HEK293 (cell line): Measurements from ENCODE around the gene TP73.

ENCODE experiments used
- EGR2 ChIP-seq: fragments of 450-650 bp; formaldehyde crosslinking; IDR thresholded peaks from 2 replicates; pipeline ENCODE4 v1.5.1; 2016; ENCODE audit warnings: low read depth, missing biosample characterization, missing genetic modification characterization
- HOXA7 ChIP-seq: sonication (generic); formaldehyde crosslinking; IDR thresholded peaks from 2 replicates; pipeline ENCODE4 v1.8.1; 2022; ENCODE audit warnings: missing genetic modification reagents, borderline replicate concordance
- KLF10 ChIP-seq: fragments of 450-650 bp; IDR thresholded peaks from 2 replicates; pipeline ENCODE4 v1.5.1; 2018; ENCODE audit warnings: missing biosample characterization, mild to moderate bottlenecking, missing genetic modification characterization
- KLF16 ChIP-seq: fragments of 450-650 bp; formaldehyde crosslinking; IDR thresholded peaks from 2 replicates; pipeline ENCODE4 v1.5.1; 2017; ENCODE audit warnings: missing biosample characterization, missing genetic modification characterization
- KLF7 ChIP-seq: fragments of 450-650 bp; formaldehyde crosslinking; IDR thresholded peaks from 2 replicates; pipeline ENCODE4 v1.5.1; 2016; ENCODE audit warnings: missing biosample characterization, missing genetic modification characterization, borderline replicate concordance
- OVOL3 ChIP-seq: fragments of 450-650 bp; formaldehyde crosslinking; IDR thresholded peaks from 2 replicates; pipeline ENCODE4 v1.5.1; 2016; ENCODE audit warnings: missing biosample characterization, missing genetic modification characterization
- PRDM1 ChIP-seq: fragments of 450-650 bp; formaldehyde crosslinking; IDR thresholded peaks from 2 replicates; pipeline ENCODE4; 2016; ENCODE audit warnings: missing biosample characterization, missing genetic modification characterization
- RBAK ChIP-seq: fragments of 450-650 bp; formaldehyde crosslinking; IDR thresholded peaks from 2 replicates; pipeline ENCODE4 v1.5.1; 2016; ENCODE audit warnings: missing biosample characterization, missing genetic modification characterization
- REPIN1 ChIP-seq: fragments of 450-650 bp; formaldehyde crosslinking; IDR thresholded peaks from 2 replicates; pipeline ENCODE4 v1.5.1; 2017; ENCODE audit warnings: missing biosample characterization, missing genetic modification characterization, low read depth
- SP7 ChIP-seq: fragments of 450-650 bp; formaldehyde crosslinking; IDR thresholded peaks from 2 replicates; pipeline ENCODE4 v1.5.1; 2016; ENCODE audit warnings: missing biosample characterization, missing genetic modification characterization
- ZBTB1 ChIP-seq: fragments of 450-650 bp; formaldehyde crosslinking; IDR thresholded peaks from 2 replicates; pipeline ENCODE4 v1.5.1; 2016; ENCODE audit warnings: missing biosample characterization, missing genetic modification characterization
- ZBTB20 ChIP-seq: fragments of 450-650 bp; formaldehyde crosslinking; IDR thresholded peaks from 2 replicates; pipeline ENCODE4 v1.5.1; 2016; ENCODE audit warnings: missing biosample characterization, missing genetic modification characterization
- ZBTB8A ChIP-seq: fragments of 450-650 bp; formaldehyde crosslinking; IDR thresholded peaks from 2 replicates; pipeline ENCODE4 v1.5.1; 2016; ENCODE audit warnings: missing biosample characterization, missing genetic modification characterization
- ZFP37 ChIP-seq: fragments of 450-650 bp; formaldehyde crosslinking; IDR thresholded peaks from 2 replicates; pipeline ENCODE4 v1.5.1; 2016; ENCODE audit warnings: missing biosample characterization, missing genetic modification characterization
- ZFP41 ChIP-seq: fragments of 450-650 bp; formaldehyde crosslinking; IDR thresholded peaks from 2 replicates; pipeline ENCODE4 v1.5.1; 2016; ENCODE audit warnings: missing biosample characterization, missing genetic modification characterization, borderline replicate concordance
- ZIC2 ChIP-seq: fragments of 450-650 bp; formaldehyde crosslinking; IDR thresholded peaks from 2 replicates; pipeline ENCODE4 v1.5.1; 2016; ENCODE audit warnings: missing biosample characterization, missing genetic modification characterization
- ZNF121 ChIP-seq: fragments of 450-650 bp; formaldehyde crosslinking; IDR thresholded peaks from 2 replicates; pipeline ENCODE4 v1.5.1; 2016; ENCODE audit warnings: missing biosample characterization, missing genetic modification characterization
- ZNF132 ChIP-seq: fragments of 450-650 bp; formaldehyde crosslinking; IDR thresholded peaks from 2 replicates; pipeline ENCODE4 v1.5.1; 2017; ENCODE audit warnings: missing biosample characterization, missing genetic modification characterization, borderline replicate concordance
- ZNF133 ChIP-seq: fragments of 450-650 bp; formaldehyde crosslinking; IDR thresholded peaks from 2 replicates; pipeline ENCODE4 v1.5.1; 2016; ENCODE audit warnings: missing biosample characterization, missing genetic modification characterization
- ZNF155 ChIP-seq: fragments of 450-650 bp; formaldehyde crosslinking; IDR thresholded peaks from 2 replicates; pipeline ENCODE4 v1.5.1; 2016; ENCODE audit warnings: missing biosample characterization, missing genetic modification characterization
- ZNF16 ChIP-seq: fragments of 450-650 bp; formaldehyde crosslinking; IDR thresholded peaks from 2 replicates; pipeline ENCODE4 v1.5.1; 2016; ENCODE audit warnings: low read depth, missing biosample characterization, missing genetic modification characterization
- ZNF174 ChIP-seq: fragments of 450-650 bp; formaldehyde crosslinking; IDR thresholded peaks from 2 replicates; pipeline ENCODE4 v1.5.0; 2017; ENCODE audit warnings: missing biosample characterization, mild to moderate bottlenecking, missing genetic modification characterization
- ZNF280C ChIP-seq: fragments of 450-650 bp; formaldehyde crosslinking; IDR thresholded peaks from 2 replicates; pipeline ENCODE4 v1.5.1; 2016; ENCODE audit warnings: missing biosample characterization, missing genetic modification characterization
- ZNF341 ChIP-seq: fragments of 450-650 bp; formaldehyde crosslinking; IDR thresholded peaks from 2 replicates; pipeline ENCODE4; 2016; ENCODE audit warnings: low read depth, missing biosample characterization, missing genetic modification characterization
- ZNF416 ChIP-seq: fragments of 450-650 bp; formaldehyde crosslinking; IDR thresholded peaks from 2 replicates; pipeline ENCODE4 v1.5.1; 2016; ENCODE audit warnings: missing biosample characterization, missing genetic modification characterization
- ZNF473 ChIP-seq: fragments of 450-650 bp; formaldehyde crosslinking; IDR thresholded peaks from 2 replicates; pipeline ENCODE4 v1.5.1; 2017; ENCODE audit warnings: missing biosample characterization, missing genetic modification characterization
- ZNF521 ChIP-seq: fragments of 450-650 bp; formaldehyde crosslinking; IDR thresholded peaks from 2 replicates; pipeline ENCODE4 v1.5.1; 2017; ENCODE audit warnings: missing biosample characterization, mild to moderate bottlenecking, missing genetic modification characterization
- ZNF530 ChIP-seq: fragments of 450-650 bp; formaldehyde crosslinking; IDR thresholded peaks from 2 replicates; pipeline ENCODE4 v1.5.1; 2016; ENCODE audit warnings: low read depth, missing biosample characterization, missing genetic modification characterization
- ZNF670 ChIP-seq: fragments of 450-650 bp; formaldehyde crosslinking; IDR thresholded peaks from 2 replicates; pipeline ENCODE4 v1.5.1; 2016; ENCODE audit warnings: missing biosample characterization, missing genetic modification characterization, low read depth
- ZNF677 ChIP-seq: fragments of 450-650 bp; IDR thresholded peaks from 2 replicates; pipeline ENCODE4 v1.5.0; 2018; ENCODE audit warnings: missing biosample characterization, mild to moderate bottlenecking, missing genetic modification characterization, moderate library complexity
- ZNF747 ChIP-seq: fragments of 450-650 bp; formaldehyde crosslinking; IDR thresholded peaks from 2 replicates; pipeline ENCODE4 v1.5.1; 2016; ENCODE audit warnings: missing biosample characterization, missing genetic modification characterization
- ZNF76 ChIP-seq: fragments of 450-650 bp; formaldehyde crosslinking; IDR thresholded peaks from 2 replicates; pipeline ENCODE4; 2016; ENCODE audit warnings: low read depth, missing biosample characterization, missing genetic modification characterization, borderline replicate concordance
- ZNF792 ChIP-seq: fragments of 450-650 bp; formaldehyde crosslinking; IDR thresholded peaks from 2 replicates; pipeline ENCODE4 v1.5.1; 2016; ENCODE audit warnings: missing biosample characterization, missing genetic modification characterization
- ZNF843 ChIP-seq: fragments of 450-650 bp; formaldehyde crosslinking; IDR thresholded peaks from 2 replicates; pipeline ENCODE4 v1.5.1; 2016; ENCODE audit warnings: missing biosample characterization, missing genetic modification characterization
- TF ChIP-seq, protein P1 (sequence below): fragments of 450-650 bp; formaldehyde crosslinking; IDR thresholded peaks from 2 replicates; pipeline ENCODE4 v1.5.1; 2017; ENCODE audit warnings: missing biosample characterization, missing genetic modification characterization
- TF ChIP-seq, protein P2 (sequence below): fragments of 450-650 bp; formaldehyde crosslinking; IDR thresholded peaks from 2 replicates; pipeline ENCODE4 v1.5.1; 2016; ENCODE audit warnings: missing biosample characterization, missing genetic modification characterization, borderline replicate concordance
- TF ChIP-seq, protein P3 (sequence below): sonication (generic); formaldehyde crosslinking; IDR thresholded peaks from 2 replicates; pipeline ENCODE4 v1.8.1; 2022; ENCODE audit warnings: mild to moderate bottlenecking, moderate library complexity, missing genetic modification reagents

The TP73 gene

GRCh38 chr1:3746830-3747521 is 94.7 kb downstream of the TP73 start (continued):
- TF ChIP-seq EGR2 (tag by site-specific recombination): 0 out of 2 replicates have a peak, but pooled peaks have one; percentile 16
- 0 out of 2 replicates have a peak, but pooled peaks have one; percentile 30 for TF ChIP-seq ZBTB8A (tag by site-specific recombination)
- TF ChIP-seq HOXA7 (CRISPR knock-in tag): no peak
- no peak for TF ChIP-seq PRDM1
- no peak for TF ChIP-seq ZNF670 (tag by site-specific recombination)
- TF ChIP-seq ZNF121 (tag by site-specific recombination): no peak
- no peak for TF ChIP-seq ZNF132 (tag by site-specific recombination)
- no peak for TF ChIP-seq ZNF747 (tag by site-specific recombination)
- TF ChIP-seq ZNF76 (tag by site-specific recombination): no peak
- TF ChIP-seq OVOL3 (tag by site-specific recombination): no peak
- TF ChIP-seq ZIC2: no peak; the same call in 1 of the 2 replicates
- no peak for TF ChIP-seq ZNF174 (tag by site-specific recombination)
- TF ChIP-seq ZNF133 (tag by site-specific recombination): no peak
- no peak for TF ChIP-seq ZNF843
- TF ChIP-seq, protein P1, sequence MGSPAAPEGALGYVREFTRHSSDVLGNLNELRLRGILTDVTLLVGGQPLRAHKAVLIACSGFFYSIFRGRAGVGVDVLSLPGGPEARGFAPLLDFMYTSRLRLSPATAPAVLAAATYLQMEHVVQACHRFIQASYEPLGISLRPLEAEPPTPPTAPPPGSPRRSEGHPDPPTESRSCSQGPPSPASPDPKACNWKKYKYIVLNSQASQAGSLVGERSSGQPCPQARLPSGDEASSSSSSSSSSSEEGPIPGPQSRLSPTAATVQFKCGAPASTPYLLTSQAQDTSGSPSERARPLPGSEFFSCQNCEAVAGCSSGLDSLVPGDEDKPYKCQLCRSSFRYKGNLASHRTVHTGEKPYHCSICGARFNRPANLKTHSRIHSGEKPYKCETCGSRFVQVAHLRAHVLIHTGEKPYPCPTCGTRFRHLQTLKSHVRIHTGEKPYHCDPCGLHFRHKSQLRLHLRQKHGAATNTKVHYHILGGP (tag by site-specific recombination): no peak
- TF ChIP-seq ZNF16 (tag by site-specific recombination): no peak
- TF ChIP-seq ZNF280C (tag by site-specific recombination): no peak
- no peak for TF ChIP-seq ZNF416 (tag by site-specific recombination)
- TF ChIP-seq, protein P2, sequence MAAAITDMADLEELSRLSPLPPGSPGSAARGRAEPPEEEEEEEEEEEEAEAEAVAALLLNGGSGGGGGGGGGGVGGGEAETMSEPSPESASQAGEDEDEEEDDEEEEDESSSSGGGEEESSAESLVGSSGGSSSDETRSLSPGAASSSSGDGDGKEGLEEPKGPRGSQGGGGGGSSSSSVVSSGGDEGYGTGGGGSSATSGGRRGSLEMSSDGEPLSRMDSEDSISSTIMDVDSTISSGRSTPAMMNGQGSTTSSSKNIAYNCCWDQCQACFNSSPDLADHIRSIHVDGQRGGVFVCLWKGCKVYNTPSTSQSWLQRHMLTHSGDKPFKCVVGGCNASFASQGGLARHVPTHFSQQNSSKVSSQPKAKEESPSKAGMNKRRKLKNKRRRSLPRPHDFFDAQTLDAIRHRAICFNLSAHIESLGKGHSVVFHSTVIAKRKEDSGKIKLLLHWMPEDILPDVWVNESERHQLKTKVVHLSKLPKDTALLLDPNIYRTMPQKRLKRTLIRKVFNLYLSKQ (tag by site-specific recombination): no peak
- TF ChIP-seq ZNF677 (tag by site-specific recombination): no peak
- 0 out of 2 replicates have a peak, but pooled peaks have one; percentile 45 for TF ChIP-seq KLF10
- no peak for TF ChIP-seq ZNF530 (tag by site-specific recombination)
- TF ChIP-seq ZNF792: no peak
- TF ChIP-seq KLF7 (tag by site-specific recombination): no peak
- TF ChIP-seq RBAK (tag by site-specific recombination): no peak
- TF ChIP-seq ZBTB20: no peak; the same call in 1 of the 2 replicates
- TF ChIP-seq, protein P3, sequence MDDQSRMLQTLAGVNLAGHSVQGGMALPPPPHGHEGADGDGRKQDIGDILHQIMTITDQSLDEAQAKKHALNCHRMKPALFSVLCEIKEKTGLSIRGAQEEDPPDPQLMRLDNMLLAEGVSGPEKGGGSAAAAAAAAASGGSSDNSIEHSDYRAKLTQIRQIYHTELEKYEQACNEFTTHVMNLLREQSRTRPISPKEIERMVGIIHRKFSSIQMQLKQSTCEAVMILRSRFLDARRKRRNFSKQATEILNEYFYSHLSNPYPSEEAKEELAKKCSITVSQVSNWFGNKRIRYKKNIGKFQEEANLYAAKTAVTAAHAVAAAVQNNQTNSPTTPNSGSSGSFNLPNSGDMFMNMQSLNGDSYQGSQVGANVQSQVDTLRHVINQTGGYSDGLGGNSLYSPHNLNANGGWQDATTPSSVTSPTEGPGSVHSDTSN (CRISPR knock-in tag): no peak
- TF ChIP-seq ZNF341 (tag by site-specific recombination): no peak
- no peak for TF ChIP-seq REPIN1
- no peak for TF ChIP-seq ZNF155
- 0 out of 2 replicates have a peak, but pooled peaks have one; percentile 15 for TF ChIP-seq KLF16 (tag by site-specific recombination)
- TF ChIP-seq ZNF521 (tag by site-specific recombination): no peak
- no peak for TF ChIP-seq ZFP41 (tag by site-specific recombination)
- TF ChIP-seq ZNF473 (tag by site-specific recombination): no peak
- TF ChIP-seq ZFP37 (tag by site-specific recombination): no peak
- TF ChIP-seq SP7 (tag by site-specific recombination): no peak
- TF ChIP-seq ZBTB1 (tag by site-specific recombination): peak; percentile 64; the same call in 1 of the 2 replicates
